HL-60/S4 treated with phorbol 12-myristate 13-acetate at 8.2 ng/mL for 4 days and 3 days (cell line): ENCODE measurements around the gene CFAP141.
"Not testable (repeated sequence)": the region's sequence is repeated elsewhere in the genome, so short reads cannot be mapped to it uniquely, and the experiment has no call there.

Source experiments
- in situ Hi-C: fragments of 300-500 bp; cut with MboI; formaldehyde crosslinking; loops from 2 replicates; pipeline ENCODE4 v1.15.0; 2022; ENCODE audit warnings: low sequenced_read_pairs

Gene CFAP141

GRCh38 chr1:154206196-154206595, at the start of gene CFAP141:
TSS of gene CFAP141 (minus strand) at chr1:154206333. CDS start at chr1:154206307, 26 bp downstream.
- in situ Hi-C loops = no loop called here

GRCh38 chr1:154253671-154254070, 47.5 kb upstream of the CFAP141 start:
- in situ Hi-C loops = no loop called here

GRCh38 chr1:154241703-154242351, 35.7 kb upstream of the CFAP141 start:
- in situ Hi-C loops = no loop called here

- in situ Hi-C loops = no loop called here
Observed at GRCh38 chr1:154240294-154240833, 34.2 kb upstream of the CFAP141 start.

GRCh38 chr1:154239491-154239890, 33.4 kb upstream of the CFAP141 start:
- in situ Hi-C loops = no loop called here

GRCh38 chr1:154237880-154238506, 31.9 kb upstream of the CFAP141 start:
- in situ Hi-C loops = no loop called here

- in situ Hi-C loops = no loop called here
Observed at GRCh38 chr1:154237435-154237834, 31.3 kb upstream of the CFAP141 start.

- in situ Hi-C loops = no loop called here
Observed at GRCh38 chr1:154236855-154237254, 30.7 kb upstream of the CFAP141 start.

GRCh38 chr1:154233127-154233526, 27.0 kb upstream of the CFAP141 start:
- in situ Hi-C loops = not testable (repeated sequence)

GRCh38 chr1:154231112-154231511, 25.0 kb upstream of the CFAP141 start:
- in situ Hi-C loops = not testable (repeated sequence)

GRCh38 chr1:154225370-154225769, 19.2 kb upstream of the CFAP141 start:
- in situ Hi-C loops = no loop called here

GRCh38 chr1:154223621-154224020, 17.5 kb upstream of the CFAP141 start:
- in situ Hi-C loops = no loop called here

- in situ Hi-C loops = no loop called here
Observed at GRCh38 chr1:154222918-154223317, 16.8 kb upstream of the CFAP141 start.

GRCh38 chr1:154222518-154222917, 16.4 kb upstream of the CFAP141 start:
- in situ Hi-C loops = no loop called here

- in situ Hi-C loops = no loop called here
Observed at GRCh38 chr1:154221278-154222001, 15.3 kb upstream of the CFAP141 start.

- in situ Hi-C loops = no loop called here
Observed at GRCh38 chr1:154220970-154221277, 14.8 kb upstream of the CFAP141 start.

- in situ Hi-C loops = no loop called here
Observed at GRCh38 chr1:154220071-154220969, 14.2 kb upstream of the CFAP141 start, which contains the start of gene UBAP2L. TSS of gene UBAP2L (plus strand) at chr1:154220955. CDS start at chr1:154225124, 4,169 bp downstream.

GRCh38 chr1:154219541-154219940, 13.4 kb upstream of the CFAP141 start:
- in situ Hi-C loops = no loop called here

- in situ Hi-C loops = no loop called here
Observed at GRCh38 chr1:154218545-154218944, 12.4 kb upstream of the CFAP141 start.

- in situ Hi-C loops = no loop called here
Observed at GRCh38 chr1:154213274-154213673, 7.1 kb upstream of the CFAP141 start.

- in situ Hi-C loops = no loop called here
Observed at GRCh38 chr1:154212083-154212482, 6.0 kb upstream of the CFAP141 start.
